SKM-1 treated with dmso at 0.1 percent for 144 hours (cell line): Measurements from ENCODE around the gene ABLIM1.

Source experiments
- DNase-seq: peaks from one replicate; lab custom pipeline; 2025; ENCODE audit not compliant: unreplicated experiment; lab: John Stamatoyannopoulos, UW

The ABLIM1 gene

DNA sequence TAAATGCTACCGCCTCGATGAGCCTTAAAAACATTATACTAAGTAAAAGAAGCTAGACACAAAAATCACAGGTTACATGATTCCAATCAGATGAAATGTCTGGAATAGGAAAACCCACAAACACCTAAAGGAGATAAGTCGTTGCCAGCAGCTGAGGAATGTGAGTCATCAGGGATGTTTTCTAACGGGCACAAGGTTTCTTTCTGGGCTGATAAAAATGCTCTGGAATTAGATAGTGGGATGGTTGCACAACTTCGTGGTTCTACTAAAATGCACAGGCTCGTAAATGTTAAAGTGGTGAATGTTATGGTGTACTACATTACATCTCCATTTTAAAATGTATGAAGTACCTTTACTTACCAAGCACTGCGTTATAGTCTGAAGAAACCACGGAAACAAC, 9.7 kb downstream of the ABLIM1 start:
- no peak for DNase-seq

DNA sequence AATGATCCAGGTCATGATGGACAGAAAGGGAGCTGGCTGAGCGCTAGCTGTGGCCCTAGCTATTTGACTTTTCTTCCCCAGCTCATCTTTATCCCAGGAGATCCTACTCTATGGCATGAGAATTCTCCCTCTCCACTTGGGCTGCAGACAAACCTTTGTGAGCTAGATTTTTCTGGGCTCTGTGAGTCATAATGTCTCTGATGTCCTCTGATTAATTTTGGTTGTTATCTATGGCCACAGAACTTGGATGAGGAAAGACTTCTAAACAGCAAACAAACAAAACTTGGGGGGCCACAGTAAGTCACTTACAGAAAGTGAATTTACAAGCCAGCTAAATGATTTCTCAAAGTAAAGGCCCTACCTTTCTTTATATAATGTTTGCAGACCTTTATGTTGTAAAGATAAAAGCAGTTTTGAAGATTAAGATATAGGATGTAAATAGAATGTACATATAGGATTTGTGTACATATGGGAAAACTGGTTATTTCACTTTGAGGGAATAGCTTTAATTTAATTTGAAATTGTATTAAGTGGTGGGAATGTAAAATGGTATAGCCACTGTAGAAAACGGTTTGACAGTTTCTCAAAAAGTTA, 10.4 kb downstream of the ABLIM1 start:
- no peak for DNase-seq

DNA sequence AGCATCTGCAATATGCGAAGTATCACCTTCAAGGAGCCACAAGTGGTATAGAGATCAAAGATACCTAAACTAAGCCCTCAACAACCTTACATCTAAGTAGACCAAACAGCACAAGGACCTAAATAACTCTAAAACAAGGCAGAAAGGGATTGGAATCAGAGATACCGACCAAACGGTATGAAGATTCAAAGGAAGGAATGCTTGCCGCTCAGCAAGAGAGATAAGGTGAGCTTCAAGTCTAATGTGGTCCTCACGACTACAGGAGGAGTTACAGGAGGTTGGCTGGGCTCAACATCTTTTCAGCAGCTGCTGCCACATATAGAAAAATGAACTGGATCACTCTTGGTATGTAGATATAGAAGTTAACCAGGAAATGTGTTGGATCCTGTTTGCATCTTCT, 11.6 kb downstream of the ABLIM1 start:
- no peak for DNase-seq

DNA sequence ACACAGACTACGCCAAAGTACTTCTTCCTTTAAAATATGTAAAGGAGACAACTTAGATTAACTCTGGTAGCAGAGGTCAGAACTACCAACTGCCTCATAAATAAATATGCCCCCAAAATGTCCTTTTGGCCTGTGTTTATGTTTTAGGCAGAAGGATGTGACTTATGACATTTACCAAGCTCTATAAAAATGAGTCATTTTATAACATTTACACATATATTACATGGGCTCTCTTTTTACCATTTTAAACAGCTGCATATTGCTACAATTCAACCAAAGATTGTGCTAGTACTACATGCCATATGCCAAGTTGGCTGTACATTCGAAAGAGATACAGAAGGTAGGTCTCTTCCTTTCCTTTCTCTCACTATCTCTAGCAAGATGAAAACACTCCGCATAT, 12.4 kb downstream of the ABLIM1 start:
- no peak for DNase-seq

DNA sequence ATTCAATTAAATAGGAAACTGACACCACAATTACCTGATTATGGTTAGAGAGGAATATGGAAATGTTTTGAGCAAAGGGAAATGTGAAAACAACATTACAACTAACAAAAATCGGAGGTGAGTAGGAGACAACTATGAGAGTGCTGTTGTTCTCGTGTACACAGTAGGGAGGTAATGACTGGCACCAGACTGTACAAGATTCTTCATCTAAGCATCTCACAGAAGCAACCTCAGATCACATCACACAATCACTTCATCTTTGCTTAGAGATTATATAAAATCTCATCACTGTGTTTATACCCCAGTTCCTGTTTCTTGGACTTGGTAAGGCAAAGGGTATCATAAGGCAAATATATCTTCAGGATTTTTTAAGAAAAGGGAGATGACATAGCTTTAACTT, 14.9 kb downstream of the ABLIM1 start:
- no peak for DNase-seq

DNA sequence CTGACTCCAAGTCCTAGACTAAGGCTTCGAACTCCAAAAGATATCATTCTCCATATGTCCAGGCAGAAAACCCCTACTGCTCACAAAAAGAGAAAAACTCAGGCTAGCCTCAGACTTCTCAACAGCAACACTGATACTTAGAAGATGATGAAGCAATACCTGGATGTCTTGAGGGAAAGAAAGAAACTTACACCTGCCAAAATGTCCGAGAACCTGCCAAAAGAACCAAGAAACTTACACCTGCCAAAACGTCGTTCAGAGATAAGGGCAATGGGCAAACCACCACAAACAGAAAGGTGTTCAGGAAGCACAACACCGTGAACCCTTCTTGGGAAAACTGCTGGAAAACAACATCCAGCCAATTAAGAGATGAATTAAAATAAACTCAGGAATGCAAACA, 15.3 kb downstream of the ABLIM1 start:
- no peak for DNase-seq

DNA sequence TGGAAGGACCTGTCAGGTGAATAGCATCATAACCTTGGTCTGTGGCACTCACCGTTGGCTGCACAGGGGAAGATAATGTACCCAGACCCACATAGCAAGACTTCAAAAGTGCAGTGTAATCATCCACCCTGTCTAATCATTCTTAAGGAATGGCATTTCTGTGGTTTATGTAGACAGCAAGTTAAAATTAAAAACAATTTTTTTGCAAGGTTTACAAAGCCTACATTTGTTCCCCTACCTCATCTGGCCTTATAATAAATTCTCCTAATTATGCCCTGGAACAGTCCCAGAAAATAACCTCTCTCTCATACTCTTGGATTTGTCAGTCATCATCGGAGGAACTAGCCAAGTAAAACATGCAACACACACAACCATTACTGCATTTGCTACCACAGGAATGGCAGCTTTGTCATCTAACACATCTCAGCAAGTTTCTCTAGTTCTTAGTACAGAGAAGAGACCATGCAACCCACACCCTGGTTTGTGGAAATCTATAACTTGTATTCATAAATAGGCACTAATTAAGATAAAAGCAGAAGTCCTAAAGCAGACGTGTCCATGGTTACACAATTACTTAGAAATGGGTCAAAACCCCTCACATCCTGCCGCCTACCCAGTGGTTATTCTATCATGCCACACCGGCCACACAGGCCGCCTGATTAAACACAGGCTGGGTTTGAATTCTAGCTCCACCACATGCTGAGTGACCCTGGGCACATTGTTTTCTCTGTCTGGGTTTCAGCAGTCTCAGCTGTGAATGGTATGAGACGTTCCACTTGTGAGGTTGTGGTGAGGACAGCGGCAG, 19.1 kb downstream of the ABLIM1 start:
- peak; percentile 63 for DNase-seq

- no peak for DNase-seq
Measured at GRCh38 chr10:114635797-114636550, 22.1 kb downstream of the ABLIM1 start.

GRCh38 chr10:114635101-114635500, 23.0 kb downstream of the ABLIM1 start:
- no peak for DNase-seq

DNA sequence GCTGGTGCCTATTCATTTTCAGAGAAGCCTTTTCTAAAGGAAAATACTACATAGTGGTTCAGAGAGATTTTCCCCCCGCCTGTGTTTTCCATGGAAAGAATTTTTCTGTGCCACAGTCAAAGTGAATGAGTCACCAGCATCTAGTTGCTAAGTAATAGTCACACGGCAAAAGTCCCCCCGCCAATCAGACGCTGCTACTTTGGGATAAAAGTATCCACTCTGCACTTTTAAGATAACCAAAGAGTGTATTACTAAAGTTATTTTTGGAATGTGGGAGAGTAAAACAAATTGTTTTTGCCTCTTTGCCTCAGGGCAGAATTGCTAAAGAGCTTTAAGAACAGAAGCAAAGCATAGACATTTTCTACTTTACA, 23.5 kb downstream of the ABLIM1 start:
- no peak for DNase-seq

DNA sequence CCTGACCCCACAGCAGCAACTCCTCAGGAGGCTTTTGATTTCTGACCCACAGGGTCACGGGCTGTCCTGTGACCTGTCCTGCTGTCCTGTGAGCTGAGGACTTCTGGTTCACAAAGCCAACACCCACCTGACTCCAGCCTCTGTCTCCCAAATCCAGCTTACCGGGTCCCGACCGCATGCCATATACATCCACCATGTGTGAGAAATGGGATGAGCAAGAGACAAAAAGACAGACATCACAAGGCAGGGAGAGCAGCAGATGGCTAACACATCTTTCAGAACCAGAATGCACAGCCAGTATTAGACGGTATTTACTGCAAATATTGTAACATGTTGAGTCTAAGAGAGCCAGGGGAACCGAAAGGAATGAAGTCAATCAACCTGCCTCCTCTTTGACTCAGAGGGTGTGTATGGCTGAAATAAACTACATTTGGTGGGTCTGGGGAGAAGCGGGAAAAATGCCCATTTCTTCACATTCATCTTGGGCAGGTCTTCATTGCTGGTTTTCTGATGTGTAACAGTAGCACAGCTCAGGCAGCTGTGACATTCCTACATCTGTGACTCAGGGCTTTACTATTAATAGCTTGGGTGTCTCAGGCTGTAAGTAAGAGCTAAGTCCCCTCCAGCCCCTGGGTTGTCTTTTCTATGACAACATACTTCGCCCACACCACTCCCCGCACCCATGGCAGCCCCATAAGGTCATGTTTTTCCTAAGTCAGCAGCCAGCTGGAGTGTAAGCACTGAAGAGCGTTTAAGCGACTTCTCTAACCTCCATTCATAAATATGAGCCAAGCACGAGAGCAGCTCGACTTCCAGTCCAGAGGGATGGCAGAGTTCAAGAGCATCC, 25.0 kb downstream of the ABLIM1 start:
- DNase-seq: no peak

DNA sequence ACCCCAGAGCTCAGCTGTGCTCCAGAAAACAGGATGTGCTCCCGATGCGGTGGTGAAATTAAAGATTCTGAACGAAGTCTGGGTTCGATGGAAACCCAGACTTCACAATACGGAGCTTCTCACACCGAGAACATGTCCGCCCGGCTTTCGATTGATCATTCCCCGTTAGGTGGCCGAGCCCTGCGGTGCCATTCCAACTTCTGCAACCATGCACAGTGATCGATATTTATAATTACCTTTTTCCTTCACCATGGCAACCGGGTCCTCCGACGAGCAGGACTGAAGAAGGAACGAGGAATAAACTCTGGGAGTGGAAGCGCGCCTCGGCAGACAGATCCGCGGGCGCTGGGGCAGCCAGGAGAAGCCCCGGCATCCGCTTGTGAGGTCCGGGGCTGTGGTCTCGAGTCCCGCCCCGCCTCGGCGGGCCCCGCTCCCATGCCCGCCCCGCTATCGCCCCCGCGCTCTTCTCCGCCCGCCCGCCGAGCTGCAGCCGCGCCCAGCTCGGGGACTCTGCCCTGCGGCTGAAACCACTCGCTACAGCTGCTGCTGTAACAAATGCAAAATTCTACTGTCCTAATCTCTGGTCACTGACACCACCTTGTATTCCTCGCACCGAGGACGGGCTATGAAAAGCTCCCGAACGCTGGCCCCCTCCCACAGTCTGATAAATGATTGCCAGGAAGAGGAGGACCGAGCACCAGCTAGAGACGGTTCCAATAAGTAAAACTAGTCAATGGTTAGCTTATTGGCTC, 26.2 kb downstream of the ABLIM1 start:
- no peak for DNase-seq

DNA sequence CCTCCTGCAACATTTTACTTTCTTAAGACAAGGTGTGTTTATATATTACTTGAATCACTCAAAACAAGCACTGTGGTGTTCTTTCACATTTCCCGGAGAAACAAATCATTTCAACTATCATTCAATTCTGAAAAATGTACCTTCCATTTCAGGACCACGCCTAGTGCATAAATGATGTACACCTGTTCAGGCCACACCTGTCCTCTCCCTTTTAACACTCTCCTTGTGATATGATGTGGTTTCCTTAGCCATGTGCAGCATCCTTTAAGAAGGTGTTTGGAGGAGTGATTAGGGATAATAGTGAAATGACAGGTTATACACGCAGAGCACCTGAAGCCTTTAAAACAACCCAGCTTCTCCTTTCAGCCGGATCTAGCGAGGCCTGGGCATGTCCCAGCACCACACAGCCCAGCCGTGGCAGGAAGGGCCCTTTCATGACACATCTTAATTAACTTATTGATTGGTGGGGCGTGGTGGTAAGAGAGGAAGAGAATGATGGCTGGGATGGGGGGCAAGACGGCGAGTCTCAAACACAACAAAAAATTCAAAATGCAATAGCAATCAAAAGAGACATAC, 26.9 kb downstream of the ABLIM1 start:
- DNase-seq: no peak

GRCh38 chr10:114629824-114630730, 28.0 kb downstream of the ABLIM1 start:
- DNase-seq: no peak

DNA sequence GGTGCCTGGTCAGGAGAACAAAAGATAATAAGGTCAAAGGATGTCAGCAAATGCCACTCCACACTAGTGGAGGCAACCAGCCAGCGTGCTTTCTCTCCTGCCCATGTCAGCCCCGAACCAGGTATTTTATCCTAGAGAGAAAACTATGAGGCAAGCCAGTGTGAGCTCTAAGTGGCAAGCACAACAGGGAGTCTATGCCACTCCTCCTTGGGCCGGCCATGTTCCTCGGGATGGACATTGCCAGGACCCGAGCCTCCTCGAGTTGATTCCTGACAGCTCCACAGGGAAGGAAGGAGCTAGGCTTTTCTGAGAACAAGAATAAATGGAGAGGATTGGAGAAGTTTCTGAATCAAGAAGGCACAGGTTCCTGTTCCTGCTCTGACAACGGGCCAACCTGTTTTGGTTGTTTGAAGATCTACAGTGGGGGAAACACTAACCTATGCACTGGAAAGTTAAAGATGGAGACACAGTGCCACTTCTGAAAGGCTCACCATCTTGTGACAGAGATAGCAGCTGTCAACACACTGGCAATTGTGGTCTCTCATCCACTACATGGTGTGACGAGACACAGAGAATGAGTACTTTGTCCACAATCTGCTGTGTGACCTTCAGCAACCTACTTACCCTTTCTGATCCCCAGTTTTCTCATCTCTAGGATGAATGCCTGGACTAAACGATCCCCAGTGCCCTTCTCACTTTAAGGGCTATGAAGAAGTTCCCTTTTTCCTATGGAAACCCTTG, 28.8 kb downstream of the ABLIM1 start:
- no peak for DNase-seq

- DNase-seq: no peak
Measured at GRCh38 chr10:114628106-114628505, 30.0 kb downstream of the ABLIM1 start.

GRCh38 chr10:114626841-114627240, 31.2 kb downstream of the ABLIM1 start:
- no peak for DNase-seq

- no peak for DNase-seq
Measured at GRCh38 chr10:114624951-114625780, 32.9 kb downstream of the ABLIM1 start.
